AG04449 (cell line): ENCODE data around the gene KIF18B.

Experiments
- CTCF ChIA-PET: fragments of 350-600 bp; formaldehyde crosslinking; extraction: SDS; loops from one replicate; lab custom pipeline; 2021; ENCODE audit warnings: antibody characterized with exemption; lab: Yijun Ruan, JAX
- POLR2A ChIA-PET: fragments of 400-600, 350-600 bp; formaldehyde crosslinking; extraction: SDS; loops from one replicate; lab custom pipeline; 2020; ENCODE audit warnings: antibody characterized with exemption, inconsistent platforms; lab: Yijun Ruan, JAX
- DNase-seq: peaks from one replicate; pipeline ENCODE4 v3.0.0-alpha.2; 2010; ENCODE audit warnings: low read depth, low spot score
- H3K4me3 ChIP-seq: 2 replicates; pipeline ENCODE4 v1.5.1; 2011; ENCODE audit warnings: low read depth, mild to moderate bottlenecking, control low read depth, low read length
- CTCF ChIP-seq: IDR thresholded peaks from one replicate; pipeline ENCODE4 v1.5.1; 2011; ENCODE audit warnings: mild to moderate bottlenecking, moderate library complexity, low read length, control low read depth, inconsistent platforms; ENCODE audit not compliant: insufficient read depth; ENCODE audit errors: missing control alignments

The KIF18B gene

GRCh38 chr17:44879376-44879775 lies 68.2 kb downstream of the KIF18B start:
- TF ChIP-seq CTCF = no peak
- CTCF ChIA-PET = interaction anchor here (0.6 to 8.5 kb wide), 30 partner anchors 7 to 318 kb away, joined by 3 to 440 read pairs (median 5); partner anchors contain the start of genes ACBD4, EFTUD2 and HIGD1B
- POLR2A ChIA-PET = no interaction called here
- H3K4me3 ChIP-seq = no peak overlapping the region
- no peak for DNase-seq

GRCh38 chr17:44878627-44879221 lies 68.8 kb downstream of the KIF18B start:
- no peak for DNase-seq
- CTCF ChIA-PET = interaction anchor here (0.6 to 8.5 kb wide), 41 partner anchors 8 to 319 kb away, joined by 3 to 440 read pairs (median 5); partner anchors contain the start of genes ACBD4, ADAM11, EFTUD2 and HIGD1B
- POLR2A ChIA-PET = no interaction called here
- TF ChIP-seq CTCF = peak; percentile 53
- H3K4me3 ChIP-seq = no peak overlapping the region

- TF ChIP-seq CTCF = no peak
- DNase-seq = no peak
- ChIA-PET POLR2A (no interaction called here), CTCF (interaction anchor here (0.5 to 8.5 kb wide), 13 partner anchors 8 to 259 kb away, joined by 3 to 440 read pairs (median 3); partner anchors contain the start of gene ACBD4)
- H3K4me3 ChIP-seq = no peak overlapping the region
These were observed 70.5 kb downstream of the KIF18B start for GRCh38 chr17:44877121-44877520.

- CTCF ChIA-PET = interaction anchor here (1.0 to 8.5 kb wide), 4 partner anchors 10 to 145 kb away, joined by 3 to 440 read pairs (median 126); no protein-coding TSS in a partner anchor
- no peak overlapping the region for H3K4me3 ChIP-seq
- DNase-seq = no peak
- TF ChIP-seq CTCF = no peak
- POLR2A ChIA-PET = interaction anchor here (0.7 kb wide), 1 partner anchor 49 kb away, joined by 4 read pairs; no protein-coding TSS in a partner anchor
These were observed 71.8 kb downstream of the KIF18B start for GRCh38 chr17:44875761-44876160.
